Activated naive CD4-positive, alpha-beta T cell (primary cell): ENCODE measurements around the gene PTPRA.
"Not testable (repeated sequence)": the region's sequence is repeated elsewhere in the genome, so short reads cannot be mapped to it uniquely, and the experiment has no call there.

Experiments used
- DNase-seq, 4 experiments: peaks; one replicate each; lab custom pipeline; 2025; lab: John Stamatoyannopoulos, UW

The PTPRA gene

GRCh38 chr20:3074812-3075211 lies 201.5 kb downstream of the PTPRA start:
- DNase-seq = no peak

- DNase-seq = not testable (repeated sequence)
These were observed 202.0 kb downstream of the PTPRA start for GRCh38 chr20:3075315-3075714.

- DNase-seq = no peak
These were observed 204.4 kb downstream of the PTPRA start for GRCh38 chr20:3077618-3078134.

GRCh38 chr20:3080939-3081388 lies 207.7 kb downstream of the PTPRA start:
- DNase-seq = no peak

GRCh38 chr20:3081641-3082040 lies 208.4 kb downstream of the PTPRA start:
- DNase-seq = no peak

GRCh38 chr20:3082306-3082951 lies 209.1 kb downstream of the PTPRA start:
- DNase-seq = no peak

- DNase-seq = no peak
These were observed 210.0 kb downstream of the PTPRA start for GRCh38 chr20:3082955-3083952.

GRCh38 chr20:3084283-3084985 lies 211.2 kb downstream of the PTPRA start, which contains the start of gene AVP:
TSS of gene AVP (minus strand) at chr20:3084724. CDS start at chr20:3084674, 50 bp downstream.
- DNase-seq = no peak

- no peak for DNase-seq
These were observed 211.7 kb downstream of the PTPRA start for GRCh38 chr20:3084986-3085360.

- DNase-seq = no peak
These were observed 212.3 kb downstream of the PTPRA start for GRCh38 chr20:3085571-3086072.

GRCh38 chr20:3088031-3088430 lies 214.8 kb downstream of the PTPRA start:
- no peak for DNase-seq
